ENCODE results near the gene CCNYL1.
"Not testable (repeated sequence)": the region's sequence is repeated elsewhere in the genome, so short reads cannot be mapped to it uniquely, and the experiment has no call there.

CCNYL1 gene

GRCh38 chr2:207698301-207698700 lies 13.1 kb upstream of the CCNYL1 start:
- DNase-seq: no peak

DNA sequence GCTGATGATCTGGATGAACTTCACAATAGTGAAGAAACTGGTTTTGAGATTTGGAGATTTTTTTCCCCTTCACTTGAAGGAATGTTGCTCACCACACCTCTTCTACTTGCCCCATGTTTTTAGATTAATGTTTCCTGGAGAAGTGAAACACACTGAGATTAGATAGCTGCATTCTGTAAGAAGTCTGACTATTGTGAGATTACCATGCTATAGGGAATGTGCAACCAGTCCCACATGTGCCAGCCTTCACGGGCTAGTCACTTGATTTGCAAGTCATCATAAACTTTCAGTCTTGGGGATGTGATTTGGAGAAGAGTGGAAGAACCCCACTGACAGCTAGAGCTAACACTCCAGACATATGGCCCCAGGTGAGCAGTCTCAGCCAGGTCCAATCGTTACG lies 7.4 kb upstream of the CCNYL1 start:
- no peak for DNase-seq

DNA sequence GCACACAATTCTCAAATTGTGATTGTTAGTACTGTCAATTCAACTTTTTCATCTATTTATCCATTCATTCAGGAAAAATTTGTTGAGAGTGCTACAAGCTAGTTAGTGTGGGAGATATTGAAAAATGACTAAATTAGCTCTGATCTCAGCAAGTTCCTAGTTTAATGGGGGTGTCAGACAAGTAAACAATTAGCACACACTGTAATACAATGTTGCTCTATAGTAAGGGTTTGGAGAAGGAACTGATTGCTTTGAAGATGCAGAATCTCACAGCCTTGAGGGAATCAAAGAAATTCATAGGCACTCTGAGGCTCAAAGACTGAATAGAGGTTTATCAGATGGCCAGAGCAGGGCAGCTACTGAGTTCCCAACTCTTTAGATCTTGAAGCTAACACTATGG lies 6.8 kb upstream of the CCNYL1 start:
- no peak for DNase-seq

DNA sequence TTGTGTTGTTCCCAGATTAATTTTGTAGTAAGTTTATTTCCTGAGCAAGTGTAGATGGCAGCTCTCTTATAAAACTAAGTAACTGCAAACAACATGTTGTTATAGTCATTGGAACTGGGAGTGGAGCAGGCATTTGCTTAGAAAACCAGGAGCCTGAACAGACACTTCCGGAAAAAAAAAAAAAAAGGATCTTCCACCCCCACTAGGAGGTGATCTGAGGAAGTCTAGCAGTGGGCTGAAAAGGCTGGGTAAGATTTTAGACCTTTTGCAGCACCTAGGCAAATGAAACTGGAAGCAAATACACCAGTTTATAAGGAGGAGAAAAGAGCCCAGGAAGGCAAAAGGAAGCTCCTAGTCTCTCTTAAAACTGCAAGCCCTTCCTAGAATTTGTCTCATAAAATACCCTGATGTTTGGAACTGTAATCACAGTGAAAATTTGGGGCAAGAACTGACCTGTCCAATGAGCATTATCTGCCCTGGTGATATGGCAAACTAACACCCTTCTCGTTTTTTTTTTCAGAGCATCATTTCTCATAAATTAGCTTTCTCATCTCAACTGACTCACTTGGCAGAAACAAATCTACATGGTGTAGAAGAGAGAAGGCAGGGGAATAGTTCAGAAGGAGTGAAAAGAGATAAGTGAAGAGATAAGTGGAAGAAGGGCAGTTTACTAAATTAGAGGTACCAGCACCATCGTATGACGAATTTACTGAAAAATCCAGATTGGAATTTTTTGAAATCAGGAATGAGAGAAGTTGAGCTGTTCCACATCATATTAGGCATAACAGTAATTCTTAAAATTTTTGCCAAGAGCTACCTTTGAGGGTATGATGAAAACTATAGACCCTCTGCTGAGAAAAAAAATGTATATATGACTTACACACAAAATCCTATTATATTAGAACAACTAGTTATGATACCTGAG lies 4.2 kb upstream of the CCNYL1 start:
- no peak for DNase-seq

DNA sequence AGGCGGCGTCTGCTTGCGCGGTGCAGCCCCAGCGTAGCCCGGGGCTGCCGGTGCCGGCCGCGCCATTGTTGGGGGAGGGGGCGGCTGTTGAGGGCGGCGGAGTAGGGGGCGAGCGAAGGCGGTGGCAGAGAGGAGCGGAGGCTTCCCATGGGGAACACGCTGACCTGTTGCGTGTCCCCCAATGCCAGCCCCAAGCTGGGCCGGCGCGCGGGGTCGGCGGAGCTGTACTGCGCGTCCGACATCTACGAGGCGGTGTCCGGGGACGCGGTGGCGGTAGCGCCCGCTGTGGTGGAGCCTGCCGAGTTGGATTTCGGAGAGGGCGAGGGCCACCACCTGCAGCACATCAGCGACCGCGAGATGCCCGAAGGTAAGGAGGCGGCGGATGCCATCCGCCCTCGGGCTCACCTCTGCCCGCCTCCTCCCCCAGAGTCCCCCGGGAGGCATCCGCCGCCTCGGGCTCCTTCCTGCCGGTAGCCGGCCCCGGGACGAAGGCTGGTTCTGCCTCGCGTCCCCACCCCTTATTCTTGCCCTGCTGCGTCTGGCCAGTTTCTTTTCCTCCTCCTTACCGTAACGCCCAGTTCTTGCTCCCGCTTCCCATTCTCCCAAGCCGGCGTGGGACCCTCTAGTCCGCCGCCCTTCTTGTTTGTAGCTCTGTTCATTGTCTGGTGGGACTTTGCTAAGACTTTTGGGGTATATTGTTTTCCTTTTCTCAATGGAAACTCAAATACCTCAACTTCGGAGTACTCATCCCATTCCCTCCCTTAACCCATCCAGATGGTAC lies 500 bp downstream of the CCNYL1 start:
- peak; percentile 32 for DNase-seq

DNA sequence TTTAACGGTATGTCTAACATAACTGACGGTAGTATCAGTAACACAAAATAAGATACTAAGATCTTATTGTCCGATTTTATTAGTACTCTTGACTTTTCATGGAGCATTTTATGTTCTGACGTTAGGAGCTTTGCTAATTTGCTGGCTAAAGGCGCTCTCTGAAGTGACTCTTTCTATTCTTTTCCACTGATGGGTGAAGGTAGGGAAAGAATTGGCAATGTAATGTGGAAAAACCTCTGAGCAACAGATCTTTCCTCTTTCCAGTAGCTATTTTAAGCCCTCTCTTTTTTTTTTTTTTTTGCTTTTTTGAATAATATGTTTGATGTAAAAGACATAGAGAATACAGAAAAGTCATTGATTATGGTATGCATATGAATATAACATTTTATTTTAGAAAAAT lies 4.6 kb downstream of the CCNYL1 start:
- DNase-seq: peak; percentile 84

DNA sequence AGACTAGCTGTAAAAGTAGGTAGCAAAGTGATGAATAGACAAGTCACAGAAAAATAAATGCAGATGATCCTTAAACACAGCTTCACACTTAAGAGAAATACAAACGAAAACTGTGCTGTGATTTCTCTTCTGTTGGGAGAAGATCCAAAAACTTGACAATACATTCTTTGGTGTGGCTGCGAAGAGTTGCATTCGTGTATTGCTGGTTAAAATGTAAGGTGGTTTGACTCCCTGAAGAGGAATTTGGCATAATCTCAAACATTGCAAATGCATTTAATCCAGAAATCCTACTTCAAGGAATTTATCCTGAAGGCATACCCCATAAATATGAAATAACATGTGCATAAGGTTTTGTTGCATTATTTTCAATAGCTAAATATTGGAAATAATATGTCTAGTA lies 7.1 kb downstream of the CCNYL1 start:
- DNase-seq: no peak

GRCh38 chr2:207719008-207719407 lies 7.6 kb downstream of the CCNYL1 start:
- no peak for DNase-seq

DNA sequence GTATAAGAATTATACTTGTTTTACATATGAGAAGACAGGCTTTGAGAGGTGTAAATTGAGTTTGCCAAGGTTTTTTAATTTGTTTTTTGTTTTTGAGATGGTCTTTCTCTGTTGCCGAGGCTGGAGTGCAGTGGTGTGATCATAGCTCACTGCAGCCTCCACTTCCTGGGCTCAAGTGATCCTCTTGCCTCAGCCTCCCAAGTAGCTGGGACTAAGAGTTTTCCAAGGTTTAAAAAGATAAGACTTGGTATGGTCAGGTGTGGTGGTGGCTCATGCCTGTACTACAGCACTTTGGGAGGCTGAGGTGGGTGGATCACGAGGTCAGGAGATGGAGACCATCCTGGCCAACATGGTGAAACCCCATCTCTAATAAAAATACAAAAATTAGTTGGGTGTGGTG lies 8.2 kb downstream of the CCNYL1 start:
- DNase-seq: not testable (repeated sequence)

GRCh38 chr2:207720517-207721187 lies 9.2 kb downstream of the CCNYL1 start:
- no peak for DNase-seq

DNA sequence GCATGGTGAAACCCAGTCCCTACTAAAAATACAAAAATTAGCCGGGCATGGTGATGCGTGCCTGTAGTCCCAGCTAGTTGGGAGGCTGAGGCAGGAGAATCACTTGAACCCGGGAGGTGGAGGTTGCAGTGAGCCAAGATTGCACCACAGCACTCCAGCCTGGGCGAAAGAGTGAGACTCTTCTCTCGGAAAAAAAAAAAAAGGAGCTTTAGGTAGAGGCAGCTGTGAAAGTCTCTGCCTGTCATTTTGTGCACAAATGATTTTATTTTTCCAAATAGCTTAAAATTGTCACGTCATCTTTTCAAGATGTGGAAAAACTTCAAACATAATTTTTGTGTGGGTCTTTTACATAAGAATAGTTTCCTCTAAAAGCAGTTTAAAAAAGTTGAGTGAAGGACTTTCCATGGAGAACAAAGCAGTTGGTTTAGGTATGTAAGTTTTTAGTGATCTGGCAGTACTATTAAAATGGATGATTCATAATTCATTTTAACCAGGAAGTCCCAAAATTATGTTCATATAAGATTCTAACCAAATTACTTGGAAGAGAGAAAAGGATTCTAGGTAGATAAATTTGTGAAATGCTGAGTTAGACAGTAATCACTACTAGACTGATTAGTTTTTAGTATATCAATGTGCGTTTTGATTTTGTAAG lies 11.5 kb downstream of the CCNYL1 start:
- no peak for DNase-seq

DNA sequence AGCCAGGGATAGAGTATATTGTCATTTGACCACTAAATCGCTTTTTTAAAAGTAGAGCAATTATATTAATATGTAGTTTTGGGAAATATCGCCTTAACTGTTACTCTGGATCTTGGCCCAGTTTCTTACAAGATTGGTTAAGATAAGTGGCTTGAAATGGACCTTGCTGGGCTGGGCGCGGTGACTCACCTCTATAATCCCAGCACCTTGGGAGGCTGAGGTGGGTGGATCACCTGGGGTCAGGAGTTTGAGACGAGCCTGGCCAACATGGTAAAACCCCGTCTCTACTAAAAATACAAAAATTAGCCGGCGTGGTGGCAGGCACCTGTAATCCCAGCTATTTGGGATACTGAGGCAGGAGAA lies 12.0 kb downstream of the CCNYL1 start:
- not testable (repeated sequence) for DNase-seq

DNA sequence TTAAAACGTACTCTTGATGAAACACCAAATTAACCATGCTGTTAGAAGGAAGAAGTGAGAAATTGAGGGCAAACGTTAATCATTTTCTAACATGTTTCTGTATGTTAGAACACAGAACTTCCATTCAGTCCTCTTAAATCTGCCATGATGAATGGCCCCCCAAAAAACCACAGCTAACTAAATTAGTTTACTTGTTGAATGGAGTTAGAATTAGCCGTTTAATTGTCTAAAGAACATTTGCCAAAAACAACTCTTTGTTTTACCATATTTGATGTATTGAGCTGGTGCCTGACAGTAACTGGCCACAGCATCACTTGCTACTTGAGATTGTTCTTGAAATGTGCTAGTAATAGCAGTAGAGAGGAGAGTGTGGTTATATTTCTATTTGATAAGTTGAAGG lies 12.7 kb downstream of the CCNYL1 start:
- DNase-seq: no peak

DNA sequence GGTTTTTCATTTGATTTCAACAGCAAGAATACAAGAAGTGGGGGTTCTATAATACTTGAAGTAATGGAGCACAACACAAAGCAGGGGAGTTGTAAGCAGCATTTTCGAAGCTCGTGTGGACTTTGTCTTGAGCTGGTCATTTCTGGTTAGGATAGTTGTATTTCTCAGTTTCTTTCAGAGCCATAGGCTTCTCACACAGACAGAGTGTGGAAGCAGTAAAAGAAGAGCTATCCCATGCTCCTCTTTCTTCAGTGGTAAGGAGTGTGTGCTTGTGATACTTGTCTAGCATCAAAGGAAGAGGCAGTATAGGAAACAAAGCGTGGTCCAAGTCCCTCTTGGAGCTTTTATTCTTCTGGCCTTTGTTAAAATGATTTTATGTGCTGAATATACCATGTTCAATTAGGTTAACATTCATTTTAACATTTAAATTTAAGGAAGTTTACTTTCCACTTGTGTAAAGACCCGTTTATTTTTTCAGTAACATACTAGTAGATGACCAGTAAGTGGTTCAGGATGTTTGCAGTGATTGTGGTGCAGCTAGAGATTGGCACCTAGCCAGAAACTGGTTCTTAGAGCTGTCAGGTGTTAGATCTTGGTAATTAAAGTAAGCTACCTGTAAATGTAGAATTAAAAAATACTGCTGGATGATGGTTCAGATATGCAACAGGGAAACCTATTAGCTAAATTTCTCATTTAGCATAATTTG lies 14.6 kb downstream of the CCNYL1 start:
- DNase-seq: peak; percentile 53

- DNase-seq: no peak
These were observed 15.8 kb downstream of the CCNYL1 start for GRCh38 chr2:207727261-207727660.

DNA sequence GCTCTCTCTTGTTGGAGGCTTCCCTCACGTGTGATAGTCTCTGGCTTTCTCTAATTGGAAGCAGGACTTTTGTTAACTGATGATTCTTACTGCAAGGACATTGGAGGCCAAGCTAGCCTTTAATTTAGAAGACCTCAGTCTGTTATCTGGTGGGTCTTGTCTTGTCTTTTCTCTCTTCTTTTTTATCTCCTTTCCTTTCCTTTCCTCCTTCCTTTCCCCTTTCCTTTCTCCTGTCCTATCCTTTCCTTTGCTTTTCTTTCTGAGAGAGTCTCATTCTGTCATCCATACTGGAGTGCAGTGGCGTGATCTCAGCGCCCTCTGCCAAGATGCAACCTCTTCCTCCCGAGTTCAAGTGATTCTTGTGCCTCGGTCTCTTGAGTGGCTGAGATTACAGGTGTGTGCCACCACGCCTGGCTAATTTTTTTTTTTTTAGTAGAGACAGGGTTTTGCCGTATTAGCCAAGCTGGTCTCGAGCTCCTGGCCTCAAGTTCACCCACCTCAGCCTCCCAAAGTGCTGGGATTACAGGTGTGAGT lies 18.1 kb downstream of the CCNYL1 start:
- DNase-seq: peak; percentile 25

- no peak for DNase-seq
These were observed 19.7 kb downstream of the CCNYL1 start for GRCh38 chr2:207731138-207731537.

DNA sequence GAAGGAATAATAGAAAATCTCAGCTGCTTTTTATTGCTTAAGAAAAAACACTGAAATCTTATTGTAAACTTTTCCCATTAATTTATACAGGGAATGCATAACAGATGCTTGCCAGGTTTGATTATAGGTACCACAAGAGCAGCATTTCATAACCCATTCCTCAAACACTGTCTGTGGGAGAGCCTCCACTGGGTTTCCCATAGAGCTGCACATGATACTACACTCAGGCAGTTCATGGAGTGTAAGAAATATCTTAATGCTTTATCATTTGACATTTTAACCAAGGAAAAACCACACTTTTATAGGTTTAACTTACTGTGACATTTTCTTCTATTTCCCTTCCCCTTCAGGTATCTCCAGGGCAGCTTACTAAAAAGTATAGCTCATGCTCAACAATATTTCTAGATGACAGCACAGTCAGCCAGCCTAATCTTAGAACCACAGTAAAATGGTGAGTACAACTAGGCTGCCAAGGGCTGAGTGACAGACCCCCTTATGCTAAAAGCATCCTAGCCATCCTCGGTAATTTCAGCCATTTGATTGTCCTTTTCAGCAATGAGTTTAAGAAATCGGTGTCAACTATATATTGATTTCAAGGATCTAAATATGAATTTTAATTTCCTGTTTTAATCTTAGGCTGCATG lies 22.3 kb downstream of the CCNYL1 start:
- no peak for DNase-seq

- DNase-seq: no peak
These were observed 22.8 kb downstream of the CCNYL1 start for GRCh38 chr2:207734264-207734635.

GRCh38 chr2:207734636-207735512 lies 23.4 kb downstream of the CCNYL1 start:
- no peak for DNase-seq

GRCh38 chr2:207735513-207735859 lies 24.0 kb downstream of the CCNYL1 start:
- not testable (repeated sequence) for DNase-seq

All from DMS79 treated with DMSO at 0.1 percent for 48 hours (cell line).